ENCODE results near the gene C1QA.
A peak's percentile ranks its signal among the peaks of the same experiment; 100 is the strongest.
"Not testable (repeated sequence)": the region's sequence is repeated elsewhere in the genome, so short reads cannot be mapped to it uniquely, and the experiment has no call there.

C1QA gene

GRCh38 chr1:22673486-22674409, 37.3 kb downstream of the C1QA start:
- ChIA-PET POLR2A (no interaction called here), CTCF (interaction anchor here (0.9 to 1.2 kb wide), 4 partner anchors 9 to 215 kb away, joined by 3 to 6 read pairs (median 3); no protein-coding TSS in a partner anchor)
- no peak for TF ChIP-seq ELF4 (IDR thresholded peaks at IDR 0.05)
- TF ChIP-seq HDGF (IDR thresholded peaks at IDR 0.05; ENCODE audit: borderline replicate concordance), result no peak
- TF ChIP-seq SP1 (IDR thresholded peaks at IDR 0.05), result no peak
- TF ChIP-seq LEF1 (IDR thresholded peaks at IDR 0.05; ENCODE audit: borderline replicate concordance), result no peak
- no peak for TF ChIP-seq ARNT (IDR thresholded peaks at IDR 0.05)
- TF ChIP-seq FOXA1 (IDR thresholded peaks at IDR 0.05), result no peak
- TF ChIP-seq L3MBTL2 (conservative IDR thresholded peaks at IDR 0.05), result no peak
- no peak for TF ChIP-seq FOXM1 (IDR thresholded peaks at IDR 0.05; ENCODE audit: borderline replicate concordance)
- no peak for TF ChIP-seq SUZ12 (IDR thresholded peaks at IDR 0.05)
- TF ChIP-seq CTBP1 (IDR thresholded peaks at IDR 0.05; ENCODE audit: borderline replicate concordance), result no peak
- TF ChIP-seq FOXK2 (IDR thresholded peaks at IDR 0.05), result no peak
- TF ChIP-seq BHLHE40 (IDR thresholded peaks at IDR 0.05; ENCODE audit: borderline replicate concordance), result no peak
- peak; percentile 51 for DNase-seq (ENCODE audit: extremely low spot score)

GRCh38 chr1:22674410-22674749, 38.0 kb downstream of the C1QA start:
- POLR2A ChIA-PET, result no interaction called here
- TF ChIP-seq FOXK2 (IDR thresholded peaks at IDR 0.05) (no peak), LEF1 (IDR thresholded peaks at IDR 0.05; ENCODE audit: borderline replicate concordance) (no peak), ARNT (IDR thresholded peaks at IDR 0.05) (no peak), TARDBP (IDR thresholded peaks at IDR 0.05) (no peak), FOXM1 (IDR thresholded peaks at IDR 0.05; ENCODE audit: borderline replicate concordance) (no peak), SUZ12 (IDR thresholded peaks at IDR 0.05) (no peak), HDGF (IDR thresholded peaks at IDR 0.05; ENCODE audit: borderline replicate concordance) (no peak), FOXA1 (IDR thresholded peaks at IDR 0.05) (no peak), BHLHE40 (IDR thresholded peaks at IDR 0.05; ENCODE audit: borderline replicate concordance) (no peak), L3MBTL2 (conservative IDR thresholded peaks at IDR 0.05) (no peak), ZNF384 (IDR thresholded peaks at IDR 0.05) (no peak), SP1 (IDR thresholded peaks at IDR 0.05) (no peak), NFRKB (IDR thresholded peaks at IDR 0.05) (no peak), CTBP1 (IDR thresholded peaks at IDR 0.05; ENCODE audit: borderline replicate concordance) (no peak)

GRCh38 chr1:22676151-22676550, 39.7 kb downstream of the C1QA start:
- DNase-seq (ENCODE audit: extremely low spot score); POLR2A ChIA-PET: not testable (repeated sequence)
- CTCF ChIA-PET, result interaction anchor here (0.7 kb wide), 1 partner anchor 272 kb away, joined by 3 read pairs; no protein-coding TSS in a partner anchor

More at GRCh38 chr1:22674410-22674749, 38.0 kb downstream of the C1QA start:
- CTCF ChIA-PET, result interaction anchor here (0.7 to 1.2 kb wide), 3 partner anchors 9 to 76 kb away, joined by 3 to 6 read pairs (median 3); no protein-coding TSS in a partner anchor
- DNase-seq (ENCODE audit: extremely low spot score), result no peak

- CTCF ChIA-PET, result interaction anchor here (0.7 kb wide), 1 partner anchor 273 kb away, joined by 3 read pairs; no protein-coding TSS in a partner anchor
- POLR2A ChIA-PET, result no interaction called here
- DNase-seq (ENCODE audit: extremely low spot score), result no peak
- TF ChIP-seq CTBP1 (IDR thresholded peaks at IDR 0.05; ENCODE audit: borderline replicate concordance) (no peak), HDGF (IDR thresholded peaks at IDR 0.05; ENCODE audit: borderline replicate concordance) (no peak), SP1 (IDR thresholded peaks at IDR 0.05) (no peak), FOXK2 (IDR thresholded peaks at IDR 0.05) (no peak), BHLHE40 (IDR thresholded peaks at IDR 0.05; ENCODE audit: borderline replicate concordance) (no peak), L3MBTL2 (conservative IDR thresholded peaks at IDR 0.05) (no peak), ARNT (IDR thresholded peaks at IDR 0.05) (no peak), FOXM1 (IDR thresholded peaks at IDR 0.05; ENCODE audit: borderline replicate concordance) (no peak), PKNOX1 (IDR thresholded peaks at IDR 0.05) (no peak), LEF1 (IDR thresholded peaks at IDR 0.05; ENCODE audit: borderline replicate concordance) (no peak), ZNF384 (IDR thresholded peaks at IDR 0.05) (no peak), NFRKB (IDR thresholded peaks at IDR 0.05) (no peak), FOXA1 (IDR thresholded peaks at IDR 0.05) (no peak), TARDBP (IDR thresholded peaks at IDR 0.05) (no peak), ELF4 (IDR thresholded peaks at IDR 0.05) (no peak), SUZ12 (IDR thresholded peaks at IDR 0.05) (no peak)
These were observed 40.6 kb downstream of the C1QA start for GRCh38 chr1:22676916-22677583.

- ChIA-PET POLR2A (no interaction called here), CTCF (no interaction called here)
- 0 out of 2 replicates have a peak, but pooled peaks have one; percentile 18 for TF ChIP-seq TARDBP (IDR thresholded peaks at IDR 0.05)
- no peak for TF ChIP-seq L3MBTL2 (conservative IDR thresholded peaks at IDR 0.05)
- no peak for TF ChIP-seq FOXM1 (IDR thresholded peaks at IDR 0.05; ENCODE audit: borderline replicate concordance)
- TF ChIP-seq HDGF (IDR thresholded peaks at IDR 0.05; ENCODE audit: borderline replicate concordance), result no peak
- TF ChIP-seq FOXK2 (IDR thresholded peaks at IDR 0.05), result no peak
- TF ChIP-seq CTBP1 (IDR thresholded peaks at IDR 0.05; ENCODE audit: borderline replicate concordance), result 0 out of 2 replicates have a peak, but pooled peaks have one; percentile 4
- no peak for TF ChIP-seq SUZ12 (IDR thresholded peaks at IDR 0.05)
- no peak for TF ChIP-seq ELF4 (IDR thresholded peaks at IDR 0.05)
- no peak for TF ChIP-seq BHLHE40 (IDR thresholded peaks at IDR 0.05; ENCODE audit: borderline replicate concordance)
- TF ChIP-seq LEF1 (IDR thresholded peaks at IDR 0.05; ENCODE audit: borderline replicate concordance), result no peak
- no peak for DNase-seq (ENCODE audit: extremely low spot score)
These were observed 41.8 kb downstream of the C1QA start for GRCh38 chr1:22677931-22678896.

- no peak for DNase-seq (ENCODE audit: extremely low spot score)
- ChIA-PET POLR2A (interaction anchor here (1.2 kb wide), 1 partner anchor 12 kb away, joined by 3 read pairs; no protein-coding TSS in a partner anchor), CTCF (no interaction called here)
- no peak for TF ChIP-seq FOXM1 (IDR thresholded peaks at IDR 0.05; ENCODE audit: borderline replicate concordance)
- TF ChIP-seq ELF4 (IDR thresholded peaks at IDR 0.05), result no peak
- TF ChIP-seq PKNOX1 (IDR thresholded peaks at IDR 0.05), result no peak
- no peak for TF ChIP-seq NFRKB (IDR thresholded peaks at IDR 0.05)
- no peak for TF ChIP-seq HDGF (IDR thresholded peaks at IDR 0.05; ENCODE audit: borderline replicate concordance)
- TF ChIP-seq ZNF384 (IDR thresholded peaks at IDR 0.05), result no peak
- no peak for TF ChIP-seq CTBP1 (IDR thresholded peaks at IDR 0.05; ENCODE audit: borderline replicate concordance)
- TF ChIP-seq SUZ12 (IDR thresholded peaks at IDR 0.05), result no peak
- TF ChIP-seq ARNT (IDR thresholded peaks at IDR 0.05), result no peak
- no peak for TF ChIP-seq BHLHE40 (IDR thresholded peaks at IDR 0.05; ENCODE audit: borderline replicate concordance)
- no peak for TF ChIP-seq L3MBTL2 (conservative IDR thresholded peaks at IDR 0.05)
- no peak for TF ChIP-seq SP1 (IDR thresholded peaks at IDR 0.05)
- TF ChIP-seq FOXA1 (IDR thresholded peaks at IDR 0.05), result no peak
- no peak for TF ChIP-seq LEF1 (IDR thresholded peaks at IDR 0.05; ENCODE audit: borderline replicate concordance)
- TF ChIP-seq TARDBP (IDR thresholded peaks at IDR 0.05), result no peak
- TF ChIP-seq FOXK2 (IDR thresholded peaks at IDR 0.05), result no peak
These were observed 44.3 kb downstream of the C1QA start for GRCh38 chr1:22680726-22681125.
